GM21825 (cell line): ENCODE measurements around the gene SLC22A23.

Experiments used
- ATAC-seq: cut with Tn5 transposase; IDR thresholded peaks from one replicate; pipeline ENCODE4 v1.9.1; 2021; ENCODE audit warnings: mild to moderate bottlenecking, moderate library complexity; ENCODE audit not compliant: unreplicated experiment

Gene SLC22A23

GRCh38 chr6:3406891-3407809 is 49.7 kb downstream of the SLC22A23 start:
- ATAC-seq: no peak

GRCh38 chr6:3406362-3406821 is 50.5 kb downstream of the SLC22A23 start:
- no peak for ATAC-seq

GRCh38 chr6:3405679-3406078 is 51.2 kb downstream of the SLC22A23 start:
- ATAC-seq: no peak

GRCh38 chr6:3405182-3405518 is 51.7 kb downstream of the SLC22A23 start:
- no peak for ATAC-seq

- no peak for ATAC-seq
Observed at GRCh38 chr6:3403238-3404173, 53.3 kb downstream of the SLC22A23 start.

- ATAC-seq: no peak
Observed at GRCh38 chr6:3402310-3403237, 54.3 kb downstream of the SLC22A23 start.

- no peak for ATAC-seq
Observed at GRCh38 chr6:3400162-3400561, 56.7 kb downstream of the SLC22A23 start.

GRCh38 chr6:3398755-3399696 is 57.8 kb downstream of the SLC22A23 start:
- ATAC-seq: no peak

- no peak for ATAC-seq
Observed at GRCh38 chr6:3398165-3398562, 58.7 kb downstream of the SLC22A23 start.

GRCh38 chr6:3397229-3398164 is 59.4 kb downstream of the SLC22A23 start:
- ATAC-seq: no peak

- ATAC-seq: no peak
Observed at GRCh38 chr6:3396503-3397180, 60.2 kb downstream of the SLC22A23 start.

- no peak for ATAC-seq
Observed at GRCh38 chr6:3394671-3395070, 62.2 kb downstream of the SLC22A23 start.

GRCh38 chr6:3393836-3394202 is 63.0 kb downstream of the SLC22A23 start:
- ATAC-seq: no peak

- no peak for ATAC-seq
Observed at GRCh38 chr6:3392930-3393835, 63.7 kb downstream of the SLC22A23 start.

- ATAC-seq: no peak
Observed at GRCh38 chr6:3391902-3392458, 64.9 kb downstream of the SLC22A23 start.

- ATAC-seq: no peak
Observed at GRCh38 chr6:3390698-3391097, 66.2 kb downstream of the SLC22A23 start.
